ENCODE measurements around the gene CCNI2. TPM values are rescaled to one million over a fixed set of nuclear protein-coding genes. Genes with fewer than 3 reads are reported as not detected.

Gene CCNI2
- total RNA-seq, 1 experiment from 2014 or later: not detected

- H3K36me3 ChIP-seq (ENCODE audit: insufficient read depth, low read length, poor library complexity, severe bottlenecking): no peaks in the 10 kb centered on the region
- no peak for TF ChIP-seq CTCF (conservative IDR thresholded peaks at IDR 0.05; ENCODE audit: low read depth, low read length)
- no peak for TF ChIP-seq EZH2 (IDR thresholded peaks at IDR 0.05; ENCODE audit: borderline replicate concordance, low read depth, low read length, poor library complexity, severe bottlenecking)
- CTCF ChIA-PET: no interaction called here
- no peaks in the 10 kb centered on the region for H3K27me3 ChIP-seq (replicated peaks; ENCODE audit: insufficient read depth, low read depth, low read length, poor library complexity)
- POLR2A ChIA-PET (ENCODE audit: low non-redundant PET): no interaction called here
- BruUV-seq (replicated peaks): no TSS peak
- H3K4me1 ChIP-seq (ENCODE audit: insufficient read depth, low read length, poor library complexity, severe bottlenecking): no peaks in the 10 kb centered on the region
- intact Hi-C loops (cut with micrococcal nuclease; ENCODE audit: unreplicated experiment): no loop called here
- H3K4me3 ChIP-seq (ENCODE audit: low read depth, low read length, poor library complexity, severe bottlenecking): no peak overlapping the region
- no peak for DNase-seq (ENCODE audit: low spot score)
- no peak overlapping the region for H3K27ac ChIP-seq (ENCODE audit: low read depth, low read length, poor library complexity, severe bottlenecking)
- no peaks in the 10 kb centered on the region for H3K9me3 ChIP-seq (ENCODE audit: low read depth, low read length, poor library complexity, severe bottlenecking)
Measured at GRCh38 chr5:132751971-132752580, 4.8 kb downstream of the CCNI2 start.

- no peaks in the 10 kb centered on the region for H3K4me1 ChIP-seq (ENCODE audit: insufficient read depth, low read length, poor library complexity, severe bottlenecking)
- TF ChIP-seq EZH2 (IDR thresholded peaks at IDR 0.05; ENCODE audit: borderline replicate concordance, low read depth, low read length, poor library complexity, severe bottlenecking) (no peak), CTCF (conservative IDR thresholded peaks at IDR 0.05; ENCODE audit: low read depth, low read length) (no peak)
- ChIA-PET POLR2A (ENCODE audit: low non-redundant PET) (no interaction called here), CTCF (no interaction called here)
- H3K4me3 ChIP-seq (ENCODE audit: low read depth, low read length, poor library complexity, severe bottlenecking): no peak overlapping the region
- no peak overlapping the region for H3K27ac ChIP-seq (ENCODE audit: low read depth, low read length, poor library complexity, severe bottlenecking)
- intact Hi-C loops (cut with micrococcal nuclease; ENCODE audit: unreplicated experiment): no loop called here
- H3K36me3 ChIP-seq (ENCODE audit: insufficient read depth, low read length, poor library complexity, severe bottlenecking): peaks cover 1% of the 10 kb centered on the region
- no peak for DNase-seq (ENCODE audit: low spot score)
- no TSS peak for BruUV-seq (replicated peaks)
- H3K27me3 ChIP-seq (replicated peaks; ENCODE audit: insufficient read depth, low read depth, low read length, poor library complexity): no peaks in the 10 kb centered on the region
- no peaks in the 10 kb centered on the region for H3K9me3 ChIP-seq (ENCODE audit: low read depth, low read length, poor library complexity, severe bottlenecking)
Measured at GRCh38 chr5:132752581-132753125, 5.4 kb downstream of the CCNI2 start.

GRCh38 chr5:132753135-132753987, 6.1 kb downstream of the CCNI2 start:
- ChIA-PET POLR2A (ENCODE audit: low non-redundant PET) (no interaction called here), CTCF (no interaction called here)
- no TSS peak for BruUV-seq (replicated peaks)
- Histone ChIP-seq H3K27ac (ENCODE audit: low read depth, low read length, poor library complexity, severe bottlenecking) (no peak overlapping the region), H3K27me3 (replicated peaks; ENCODE audit: insufficient read depth, low read depth, low read length, poor library complexity) (no peaks in the 10 kb centered on the region), H3K9me3 (ENCODE audit: low read depth, low read length, poor library complexity, severe bottlenecking) (no peaks in the 10 kb centered on the region), H3K36me3 (ENCODE audit: insufficient read depth, low read length, poor library complexity, severe bottlenecking) (peaks cover 4% of the 10 kb centered on the region), H3K4me3 (ENCODE audit: low read depth, low read length, poor library complexity, severe bottlenecking) (no peak overlapping the region), H3K4me1 (ENCODE audit: insufficient read depth, low read length, poor library complexity, severe bottlenecking) (no peaks in the 10 kb centered on the region)
- intact Hi-C loops (cut with micrococcal nuclease; ENCODE audit: unreplicated experiment): no loop called here
- no peak for TF ChIP-seq EZH2 (IDR thresholded peaks at IDR 0.05; ENCODE audit: borderline replicate concordance, low read depth, low read length, poor library complexity, severe bottlenecking)
- 0 out of 2 replicates have a peak, but pooled peaks have one; percentile 13 for TF ChIP-seq CTCF (conservative IDR thresholded peaks at IDR 0.05; ENCODE audit: low read depth, low read length)
- DNase-seq (ENCODE audit: low spot score): no peak
